NOMO-1 (cell line): ENCODE measurements around the gene AFAP1.

Experiments
- DNase-seq, 2 experiments: peaks; one replicate each; lab custom pipeline; 2025; ENCODE audit not compliant: unreplicated experiment in 2 of 2; lab: John Stamatoyannopoulos, UW

AFAP1 gene

DNA sequence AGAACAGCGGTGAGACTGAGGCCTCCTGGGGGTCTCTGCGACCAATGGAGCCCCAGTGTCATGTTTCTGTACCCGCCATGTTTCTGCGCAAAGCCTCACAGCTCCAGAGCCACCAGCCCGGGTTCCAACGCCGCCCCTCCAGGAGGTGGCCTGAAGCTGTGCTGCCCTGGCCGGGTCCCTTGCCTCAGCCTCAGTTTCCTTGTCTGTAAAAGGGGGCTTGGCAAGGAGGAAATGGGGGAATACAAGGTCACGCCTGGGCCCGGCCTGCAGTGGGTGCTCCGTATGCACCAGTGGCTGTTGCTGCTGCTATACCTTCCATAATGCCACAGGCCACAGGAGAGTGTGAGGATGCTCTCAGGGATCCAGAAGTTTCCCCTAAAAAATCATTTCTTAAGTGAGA lies 229.5 kb downstream of the AFAP1 start:
- DNase-seq, result no peak

- no peak for DNase-seq
Observed at GRCh38 chr4:7709431-7709830, 230.2 kb downstream of the AFAP1 start.

DNA sequence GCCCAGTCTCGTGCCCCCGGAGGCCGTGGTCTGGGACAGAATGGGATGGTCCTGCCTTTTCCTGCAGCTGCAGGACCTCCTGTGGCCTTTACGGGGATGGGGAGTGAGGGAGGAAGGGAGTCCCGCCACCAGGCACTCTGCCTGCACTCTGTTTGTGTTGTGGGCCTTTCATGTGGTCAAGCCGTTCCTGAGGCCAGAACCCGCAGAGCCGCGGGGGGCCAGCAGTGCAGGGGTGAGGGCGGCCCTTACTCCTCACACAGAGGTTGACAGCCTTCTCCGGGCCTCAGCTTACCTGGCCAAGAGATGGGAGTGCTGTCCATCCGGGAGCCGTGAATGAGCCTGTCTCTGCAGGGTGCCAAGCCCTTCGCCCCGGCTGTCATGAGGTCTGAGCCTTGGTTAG lies 230.7 kb downstream of the AFAP1 start:
- DNase-seq, result no peak
